GM12878 (cell line): Measurements from ENCODE around the gene TTLL8. TPM values are rescaled to one million over a fixed set of nuclear protein-coding genes. Genes with fewer than 3 reads are reported as not detected.

Source experiments
- ATAC-seq: fragments of 200-7000 bp; cut with Tn5 transposase; 3 replicates; pipeline ENCODE4 v1.9.1; 2020; ENCODE audit warnings: mild to moderate bottlenecking, moderate library complexity
- BruUV-seq: library from RNA; stranded (reverse); fragments of 400-500 nt; replicated peaks from 2 replicates; lab custom pipeline; 2021; lab: Mats Ljungman, UMichigan
- CTCF ChIA-PET: fragments of 300-600 bp; sonication (Branson Sonifier 250); formaldehyde crosslinking; extraction: SDS; loops from one replicate; lab custom pipeline; 2021; ENCODE audit warnings: inconsistent platforms; lab: Yijun Ruan, JAX
- POLR2A ChIA-PET: fragments of 350-600 bp; formaldehyde crosslinking; extraction: SDS; loops from one replicate; lab custom pipeline; 2021; ENCODE audit warnings: inconsistent platforms; lab: Charles Lee
- RAD21 ChIA-PET: fragments of 300-600 bp; sonication (Branson Sonifier 250); formaldehyde crosslinking; loops from one replicate; lab custom pipeline; 2023; ENCODE audit warnings: antibody characterized with exemption; ENCODE audit not compliant: unreplicated experiment; lab: Charles Lee
- SMC1A ChIA-PET: fragments of 300-600 bp; sonication (Branson Sonifier 250); formaldehyde crosslinking; loops from one replicate; lab custom pipeline; 2023; ENCODE audit not compliant: unreplicated experiment, uncharacterized antibody; lab: Charles Lee
- DNase-seq: peaks from one replicate; pipeline ENCODE4 v3.0.0-alpha.2; 2011; ENCODE audit warnings: low read depth, low spot score
- FAIRE-seq: peaks from 3 replicates; lab custom pipeline; 2011; peaks lifted over from hg19 to GRCh38; lab: Jason Lieb, UNC
- H2AFZ ChIP-seq: 2 replicates; pipeline ENCODE4 v1.6.0; 2011; ENCODE audit warnings: low read depth, low read length, control low read depth; ENCODE audit not compliant: control insufficient read depth
- H3K27ac ChIP-seq: 2 replicates; pipeline ENCODE4 v1.5.1; 2011; ENCODE audit warnings: control low read depth; ENCODE audit not compliant: control insufficient read depth, insufficient read depth
- H3K27me3 ChIP-seq, 2 experiments: replicated peaks in 1 of 2; 2 replicates each; pipeline versions ENCODE4 v1.6.0 to v1.6.1; 2011; ENCODE audit warnings: low read length in 1 of 2; ENCODE audit not compliant: control insufficient read depth in 2 of 2, insufficient read depth in 2 of 2
- H3K36me3 ChIP-seq, 2 experiments: 2 replicates each; pipeline ENCODE4 v1.5.1; 2011; ENCODE audit warnings: low read length in 1 of 2; ENCODE audit not compliant: control insufficient read depth in 2 of 2, insufficient read depth in 2 of 2
- H3K4me1 ChIP-seq: 2 replicates; pipeline ENCODE4 v1.6.1; 2011; ENCODE audit warnings: mild to moderate bottlenecking, low read length, moderate library complexity, mixed read lengths; ENCODE audit not compliant: control insufficient read depth, insufficient read depth
- H3K4me2 ChIP-seq: 2 replicates; pipeline ENCODE4 v1.6.0; 2011; ENCODE audit warnings: control low read depth; ENCODE audit not compliant: control insufficient read depth, insufficient read depth
- H3K4me3 ChIP-seq: fragments of 200-600 bp; sonication (generic); 2 replicates; pipeline ENCODE4 v1.5.1; 2016
- H3K79me2 ChIP-seq: 2 replicates; pipeline ENCODE4 v1.6.0; 2011; ENCODE audit warnings: low read length; ENCODE audit not compliant: control insufficient read depth, insufficient read depth
- H3K9ac ChIP-seq: 2 replicates; pipeline ENCODE4 v1.8.0; 2011; ENCODE audit warnings: low read length, control low read depth, mixed read lengths; ENCODE audit not compliant: control insufficient read depth, insufficient read depth
- H3K9me3 ChIP-seq: replicated peaks from 3 replicates; pipeline ENCODE4 v1.5.1; 2011; ENCODE audit warnings: mild to moderate bottlenecking, low read length; ENCODE audit not compliant: control insufficient read depth, insufficient read depth
- H4K20me1 ChIP-seq: 2 replicates; pipeline ENCODE4 v1.6.0; 2011; ENCODE audit not compliant: control insufficient read depth, insufficient read depth
- HCFC1 ChIP-seq: fragments of 150-350 bp; IDR thresholded peaks from 2 replicates; pipeline ENCODE4 v1.6.1; 2014; ENCODE audit warnings: low read length
- MLLT1 ChIP-seq: fragments of 450-650 bp; IDR thresholded peaks from 2 replicates; pipeline ENCODE4 v1.6.1; 2016; ENCODE audit warnings: mild to moderate bottlenecking
- PAX8 ChIP-seq: fragments of 450-650 bp; IDR thresholded peaks from 2 replicates; pipeline ENCODE4 v1.6.1; 2017; ENCODE audit warnings: mild to moderate bottlenecking, moderate library complexity
- SMAD5 ChIP-seq: IDR thresholded peaks from 2 replicates; pipeline ENCODE4 v1.6.1; 2016; ENCODE audit warnings: antibody characterized with exemption, low read depth
- STAT1 ChIP-seq: fragments of 450-650 bp; conservative IDR thresholded peaks from 2 replicates; pipeline ENCODE4 v1.6.1; 2014; ENCODE audit warnings: antibody characterized with exemption, mild to moderate bottlenecking
- SUPT20H ChIP-seq: IDR thresholded peaks from 2 replicates; pipeline ENCODE4 v1.6.1; 2011; ENCODE audit warnings: low read depth, mild to moderate bottlenecking, low read length, moderate library complexity, borderline replicate concordance; ENCODE audit not compliant: control insufficient read depth
- TCF3 ChIP-seq: IDR thresholded peaks from 2 replicates; pipeline ENCODE4 v1.6.1; 2012; ENCODE audit warnings: low read depth, mild to moderate bottlenecking, low read length, borderline replicate concordance; ENCODE audit not compliant: insufficient read depth
- WGBS: methylation state at CpG from one replicate; pipeline ENCODE4 v1.1.6; 2016; ENCODE audit warnings: low lambda C conversion rate; ENCODE audit not compliant: insufficient replicate concordance, insufficient coverage; ENCODE audit errors: missing lambda C conversion rate; 5-methylcytosine and 5-hydroxymethylcytosine counted together
- in situ Hi-C: fragments of 300-500 bp; cut with MboI; formaldehyde crosslinking; loops from 9 replicates; pipeline ENCODE4 v1.14.3; 2018; ENCODE audit warnings: mixed read lengths
- intact Hi-C: fragments of 100-400 bp; cut with micrococcal nuclease; formaldehyde crosslinking; loops from one replicate; pipeline ENCODE4 v1.14.2; 2022; ENCODE audit not compliant: unreplicated experiment
- polyA plus RNA-seq, 11 experiments: library from polyadenylated mRNA; depleted of rRNA in 4 of 11; unstranded in 6 of 11; stranded (reverse) in 5 of 11; fragments of >200 nt; fragmentation: Nextera tagmentation in 4 of 11; fragmentation: Illumina TruSeq in 1 of 11; extraction: Ambion mirVana in 4 of 11; extraction: Trizol in 1 of 11; gene quantifications; 1 replicate in 1 of 11; 2 replicates in 10 of 11; pipeline versions ENCODE4 v1.2.1 to v1.2.3, GENCODE V29; 2011 to 2016; ENCODE audit warnings: inconsistent platforms in 2 of 11, missing spikeins in 2 of 11, low read depth in 1 of 11
- total RNA-seq, 4 experiments: library from RNA; depleted of rRNA in 3 of 4; stranded (reverse); fragments of >200 nt in 3 of 4; fragmentation: Illumina TruSeq in 1 of 4; extraction: Trizol in 1 of 4; gene quantifications; 2 replicates each; pipeline versions ENCODE4 v1.2.1 to v1.2.3, GENCODE V29; 2013 to 2021

The TTLL8 gene
- total and polyA plus RNA-seq, 10 of the 15 experiments (the other 5 are each of a cell fraction or from before 2014, with no cell fraction given), result not detected

- Histone ChIP-seq H3K36me3 (no peaks in the 10 kb centered on the region), H4K20me1 (no peaks in the 10 kb centered on the region), H3K79me2 (no peaks in the 10 kb centered on the region), H3K4me1 (no peaks in the 10 kb centered on the region), H3K27me3 (no peaks in the 10 kb centered on the region; a peak in 2 of 4 replicates), H2AFZ (no peak overlapping the region), H3K4me2 (no peak overlapping the region), H3K4me3 (no peak overlapping the region), H3K9ac (no peak overlapping the region), H3K9me3 (peaks cover 3% of the 10 kb centered on the region; the same call in 1 of the 3 replicates), H3K27ac (no peak overlapping the region)
- no peak for TF ChIP-seq PAX8
- TF ChIP-seq STAT1, result no peak
- TF ChIP-seq SUPT20H, result no peak
- no peak for TF ChIP-seq HCFC1
- TF ChIP-seq TCF3, result no peak
- TF ChIP-seq MLLT1, result no peak
- no peak for TF ChIP-seq SMAD5
- BruUV-seq, result no TSS peak
- ChIA-PET RAD21 (no interaction called here), SMC1A (no interaction called here), CTCF (no interaction called here), POLR2A (no interaction called here)
- no peak for DNase-seq
- FAIRE-seq, result no peak
- in situ Hi-C loops, result loop anchor here (25.0 kb wide), 1 partner anchor 712 kb away; no protein-coding TSS in a partner anchor
- intact Hi-C loops, result no loop called here
- no peak for ATAC-seq
- WGBS, result 35% methylated on average over 17 of the region's 17 CpGs
These were observed 9.3 kb downstream of the TTLL8 start for GRCh38 chr22:50048836-50049235.
